OCI-LY1 (cell line): ENCODE data around the gene PPP2R5C.
A peak's percentile ranks its signal among the peaks of the same experiment; 100 is the strongest.

Experiments
- H2AFZ ChIP-seq: fragments of 200-600 bp; sonication (generic), shearing (Covaris generic); 2 replicates; pipeline ENCODE4 v1.6.0; 2014; ENCODE audit warnings: antibody characterized with exemption, mild to moderate bottlenecking, low read length
- H3F3A ChIP-seq: fragments of 200-600 bp; sonication (generic), shearing (Covaris generic); 2 replicates; pipeline ENCODE4 v1.6.0; 2014; ENCODE audit warnings: mild to moderate bottlenecking, antibody characterized with exemption, low read length, moderate library complexity; ENCODE audit not compliant: insufficient read depth
- H3K27ac ChIP-seq: fragments of 200-600 bp; sonication (generic); 2 replicates; pipeline ENCODE4 v1.5.1; 2014; ENCODE audit warnings: low read length, mixed run types, mild to moderate bottlenecking, low read depth; ENCODE audit not compliant: poor library complexity, severe bottlenecking
- H3K27me3 ChIP-seq: fragments of 200-600 bp; sonication (generic); 2 replicates; pipeline ENCODE4 v1.6.0; 2014; ENCODE audit warnings: antibody characterized with exemption, mild to moderate bottlenecking, low read length, moderate library complexity; ENCODE audit not compliant: insufficient read depth
- H3K36me3 ChIP-seq: fragments of 200-600 bp; sonication (generic); 2 replicates; pipeline ENCODE4 v1.6.1; 2014; ENCODE audit warnings: mild to moderate bottlenecking, antibody characterized with exemption, low read length, moderate library complexity, mixed read lengths; ENCODE audit not compliant: insufficient read depth
- H3K4me1 ChIP-seq: fragments of 200-600 bp; sonication (generic); 2 replicates; pipeline ENCODE4 v1.5.1; 2014; ENCODE audit warnings: mild to moderate bottlenecking, low read length, moderate library complexity; ENCODE audit not compliant: insufficient read depth, severe bottlenecking
- H3K4me2 ChIP-seq: fragments of 200-600 bp; sonication (generic), shearing (Covaris generic); 2 replicates; pipeline ENCODE4 v1.6.1; 2014; ENCODE audit warnings: low read length
- H3K4me3 ChIP-seq: fragments of 200-600 bp; sonication (generic); 2 replicates; pipeline ENCODE4 v1.5.1; 2014; ENCODE audit warnings: low read length, low read depth, mild to moderate bottlenecking, mixed read lengths; ENCODE audit not compliant: poor library complexity, severe bottlenecking
- H3K79me2 ChIP-seq: fragments of 200-600 bp; shearing (Covaris generic); 2 replicates; pipeline ENCODE4 v1.6.1; 2016; ENCODE audit warnings: mixed run types, low read length, mixed read lengths; ENCODE audit not compliant: insufficient read depth
- H3K9ac ChIP-seq: fragments of 200-600 bp; sonication (generic), shearing (Covaris generic); 2 replicates; pipeline ENCODE4 v1.6.1; 2014; ENCODE audit warnings: mild to moderate bottlenecking, low read length, mixed read lengths
- H3K9me2 ChIP-seq: fragments of 200-600 bp; sonication (generic), shearing (Covaris generic); 2 replicates; pipeline ENCODE4 v1.6.1; 2014; ENCODE audit warnings: low read depth, mild to moderate bottlenecking, low read length, mixed read lengths
- H3K9me3 ChIP-seq: fragments of 200-600 bp; shearing (Covaris generic); 2 replicates; pipeline ENCODE4 v1.6.1; 2014; ENCODE audit warnings: low read length, mixed read lengths
- H4K20me1 ChIP-seq: fragments of 200-600 bp; sonication (generic), shearing (Covaris generic); 2 replicates; pipeline ENCODE4 v1.6.0; 2016; ENCODE audit warnings: mild to moderate bottlenecking, low read length; ENCODE audit not compliant: insufficient read depth
- EZH2 ChIP-seq: fragments of 200-600 bp; sonication (generic), shearing (Covaris generic); IDR thresholded peaks from 2 replicates; pipeline ENCODE4 v1.8.0; 2017; ENCODE audit warnings: borderline replicate concordance, mixed run types, mild to moderate bottlenecking, antibody characterized with exemption, low read length, moderate library complexity, mixed read lengths
- TF ChIP-seq, protein P1 (sequence below): fragments of 200-600 bp; sonication (generic), shearing (Covaris generic); IDR thresholded peaks from 2 replicates; pipeline ENCODE4 v1.5.1; 2017; ENCODE audit warnings: mild to moderate bottlenecking, antibody characterized with exemption, low read length, moderate library complexity, mixed read lengths

The PPP2R5C gene

DNA sequence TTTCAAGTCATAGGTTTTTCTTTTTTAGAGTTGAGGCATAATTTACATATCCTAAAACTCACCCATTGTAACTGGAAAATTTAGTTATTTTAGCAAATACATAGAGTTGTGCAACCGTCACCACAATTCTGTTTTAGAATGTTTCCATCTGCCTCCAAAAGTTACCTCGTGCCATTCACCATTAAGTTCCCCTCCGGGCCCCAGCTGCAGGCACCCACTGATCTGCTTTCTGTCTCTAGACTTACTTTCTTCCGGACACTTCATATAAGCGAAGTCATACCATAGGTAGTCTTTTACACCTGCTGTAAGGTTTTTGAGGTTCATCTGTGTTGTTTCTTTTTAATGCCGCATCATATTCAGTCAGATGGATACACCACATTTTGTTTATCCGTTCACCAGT, 28.7 kb downstream of the PPP2R5C start:
- peak overlapping the region; percentile 62 for H3K9ac ChIP-seq
- H3K4me1 ChIP-seq: peaks cover 54% of the 10 kb centered on the region
- no peaks in the 10 kb centered on the region for H3K9me2 ChIP-seq
- H3K4me2 ChIP-seq: peak overlapping the region; percentile 65
- H3K79me2 ChIP-seq: no peaks in the 10 kb centered on the region
- H3K27ac ChIP-seq: peak overlapping the region; percentile 96
- H4K20me1 ChIP-seq: no peaks in the 10 kb centered on the region
- H3K4me3 ChIP-seq: peak overlapping the region; percentile 43
- H3K27me3 ChIP-seq: no peaks in the 10 kb centered on the region
- peaks cover 17% of the 10 kb centered on the region for H3K36me3 ChIP-seq
- no peak overlapping the region for H2AFZ ChIP-seq
- TF ChIP-seq, protein P1, sequence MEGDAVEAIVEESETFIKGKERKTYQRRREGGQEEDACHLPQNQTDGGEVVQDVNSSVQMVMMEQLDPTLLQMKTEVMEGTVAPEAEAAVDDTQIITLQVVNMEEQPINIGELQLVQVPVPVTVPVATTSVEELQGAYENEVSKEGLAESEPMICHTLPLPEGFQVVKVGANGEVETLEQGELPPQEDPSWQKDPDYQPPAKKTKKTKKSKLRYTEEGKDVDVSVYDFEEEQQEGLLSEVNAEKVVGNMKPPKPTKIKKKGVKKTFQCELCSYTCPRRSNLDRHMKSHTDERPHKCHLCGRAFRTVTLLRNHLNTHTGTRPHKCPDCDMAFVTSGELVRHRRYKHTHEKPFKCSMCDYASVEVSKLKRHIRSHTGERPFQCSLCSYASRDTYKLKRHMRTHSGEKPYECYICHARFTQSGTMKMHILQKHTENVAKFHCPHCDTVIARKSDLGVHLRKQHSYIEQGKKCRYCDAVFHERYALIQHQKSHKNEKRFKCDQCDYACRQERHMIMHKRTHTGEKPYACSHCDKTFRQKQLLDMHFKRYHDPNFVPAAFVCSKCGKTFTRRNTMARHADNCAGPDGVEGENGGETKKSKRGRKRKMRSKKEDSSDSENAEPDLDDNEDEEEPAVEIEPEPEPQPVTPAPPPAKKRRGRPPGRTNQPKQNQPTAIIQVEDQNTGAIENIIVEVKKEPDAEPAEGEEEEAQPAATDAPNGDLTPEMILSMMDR: no peak
- TF ChIP-seq EZH2: no peak
- H3F3A ChIP-seq: 0 out of 2 replicates have a peak, but pooled peaks cover 8% of the 10 kb centered on the region
- peaks cover 13% of the 10 kb centered on the region; the same call in 1 of the 2 replicates for H3K9me3 ChIP-seq

GRCh38 chr14:101791919-101792572, 30.5 kb downstream of the PPP2R5C start:
- Histone ChIP-seq H3F3A (0 out of 2 replicates have a peak, but pooled peaks cover 8% of the 10 kb centered on the region), H3K36me3 (peaks cover 17% of the 10 kb centered on the region), H3K4me2 (peak overlapping the region; percentile 81), H3K4me3 (peak overlapping the region; percentile 43), H3K9ac (peak overlapping the region; percentile 62), H3K4me1 (peaks cover 54% of the 10 kb centered on the region), H3K27ac (peak overlapping the region; percentile 96), H4K20me1 (no peaks in the 10 kb centered on the region), H3K9me3 (peaks cover 13% of the 10 kb centered on the region; the same call in 1 of the 2 replicates), H3K27me3 (no peaks in the 10 kb centered on the region), H3K9me2 (no peaks in the 10 kb centered on the region), H3K79me2 (no peaks in the 10 kb centered on the region), H2AFZ (no peak overlapping the region)
- no peak for TF ChIP-seq EZH2
- TF ChIP-seq, protein P1: no peak

- no peaks in the 10 kb centered on the region for H3K9me2 ChIP-seq
- no peaks in the 10 kb centered on the region for H3K79me2 ChIP-seq
Measured at GRCh38 chr14:101796016-101796415, 34.5 kb downstream of the PPP2R5C start.

More at GRCh38 chr14:101796016-101796415, 34.5 kb downstream of the PPP2R5C start:
- H3K4me3 ChIP-seq: no peak overlapping the region
- no peak for TF ChIP-seq EZH2
- H4K20me1 ChIP-seq: no peaks in the 10 kb centered on the region
- H2AFZ ChIP-seq: no peak overlapping the region
- peaks cover 17% of the 10 kb centered on the region for H3K36me3 ChIP-seq
- H3F3A ChIP-seq: 0 out of 2 replicates have a peak, but pooled peaks cover 8% of the 10 kb centered on the region
- H3K9ac ChIP-seq: no peak overlapping the region
- H3K4me2 ChIP-seq: no peak overlapping the region
- H3K4me1 ChIP-seq: peaks cover 20% of the 10 kb centered on the region
- no peak overlapping the region for H3K27ac ChIP-seq
- H3K9me3 ChIP-seq: peaks cover 13% of the 10 kb centered on the region; the same call in 1 of the 2 replicates
- no peaks in the 10 kb centered on the region for H3K27me3 ChIP-seq
